ELR (cell line): ENCODE measurements around the gene NTRK3.
A peak's percentile ranks its signal among the peaks of the same experiment; 100 is the strongest.

Experiments used
- DNase-seq: peaks from one replicate; pipeline ENCODE4 v3.0.0-alpha.2; 2015; ENCODE audit warnings: low read depth

Gene NTRK3

DNA sequence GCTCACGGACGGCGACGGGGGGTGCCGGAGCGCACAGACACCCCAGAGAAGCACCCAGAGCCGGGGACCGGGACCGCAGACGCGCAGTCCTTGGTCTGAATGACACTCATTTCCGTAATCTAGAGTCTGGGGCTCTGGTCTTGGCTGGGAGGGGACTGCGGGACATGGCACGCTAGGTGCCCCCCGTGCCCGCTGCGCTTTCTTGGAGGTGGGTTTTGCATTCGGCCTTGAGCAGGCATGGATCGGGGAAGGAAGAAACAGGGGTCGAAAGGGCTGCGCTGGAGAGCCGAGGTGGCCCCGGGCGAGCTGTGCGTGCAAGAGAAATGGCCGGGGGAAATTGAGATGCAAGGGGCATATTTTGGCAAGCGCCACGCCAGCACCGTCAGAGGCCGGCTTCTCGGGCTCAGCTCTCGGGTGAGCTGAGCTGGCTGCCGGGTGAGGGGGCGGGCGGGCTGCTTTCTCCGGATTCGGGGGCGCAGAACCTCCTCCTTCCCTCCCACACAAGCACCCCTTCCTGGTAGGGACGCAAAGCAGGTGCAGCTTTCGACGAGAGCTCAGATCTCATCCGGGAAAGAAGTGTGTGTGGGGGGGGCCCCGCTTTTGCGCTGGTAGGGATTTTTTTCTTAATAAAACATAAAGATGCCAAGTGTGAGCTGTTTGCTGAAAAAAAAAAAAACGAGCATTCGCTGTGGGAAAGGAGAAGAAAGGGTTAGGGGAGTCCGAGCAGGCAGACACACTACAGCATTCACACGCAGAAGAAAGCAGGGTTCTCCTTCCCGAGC is 963 bp upstream of the NTRK3 start:
- DNase-seq, result no peak

DNA sequence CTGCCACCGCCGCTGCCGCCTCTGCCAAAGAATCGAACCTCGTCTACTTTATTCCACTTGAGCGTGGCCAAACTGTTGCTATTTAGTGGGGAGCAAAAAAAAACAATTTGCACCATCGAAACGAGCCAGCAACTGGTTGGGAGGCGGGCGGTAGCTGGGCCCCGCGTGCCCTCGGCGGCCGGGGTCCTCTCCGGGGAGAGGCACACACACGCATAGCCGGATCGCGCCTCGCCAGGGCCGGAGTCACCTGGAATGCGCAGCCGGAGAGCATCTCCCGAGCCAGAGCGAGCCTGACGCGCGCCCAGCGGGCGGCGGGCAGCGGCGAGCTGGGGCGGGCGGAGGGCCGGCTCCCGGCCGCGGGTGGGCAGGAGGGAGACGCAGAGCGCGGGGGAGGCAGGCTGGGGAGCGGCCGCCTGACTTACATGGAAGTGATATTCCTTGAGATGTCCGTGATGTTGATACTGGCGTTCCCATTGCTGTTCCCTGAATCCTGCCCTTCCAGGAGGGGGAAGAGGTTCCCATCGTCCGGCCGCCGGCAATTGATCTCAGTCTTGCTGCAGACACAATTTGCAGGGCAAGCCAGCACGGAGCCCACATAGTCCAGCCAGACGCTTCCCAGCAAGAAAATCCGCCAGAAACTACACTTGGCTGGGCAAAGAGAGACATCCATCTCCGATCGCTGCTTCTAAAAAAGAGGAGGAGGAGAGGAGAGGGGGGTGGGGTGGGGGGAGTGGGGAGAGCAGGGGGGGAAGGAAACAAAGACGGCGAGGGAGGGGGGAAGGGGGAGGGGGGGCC is 858 bp downstream of the NTRK3 start:
- DNase-seq, result peak; percentile 39

DNA sequence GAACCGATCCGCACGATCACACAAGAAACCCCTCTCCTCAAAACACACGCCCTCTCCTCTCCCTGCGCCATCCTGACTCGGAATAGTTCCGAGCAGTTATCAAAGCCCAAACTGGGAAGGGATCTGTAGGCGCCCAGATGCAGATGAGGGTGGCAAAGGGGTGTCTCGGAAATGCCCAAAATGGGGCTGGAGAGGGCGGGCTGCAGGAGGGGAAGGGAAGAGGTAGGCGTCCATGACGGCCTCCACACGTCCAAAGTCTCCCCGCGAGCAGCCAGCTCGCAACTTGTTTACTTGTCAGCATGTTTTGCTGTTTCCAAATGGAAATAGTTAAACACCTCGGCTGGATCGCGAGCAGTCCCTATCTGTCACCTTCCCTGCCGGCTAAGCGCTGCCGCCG is 1.5 kb downstream of the NTRK3 start:
- no peak for DNase-seq

DNA sequence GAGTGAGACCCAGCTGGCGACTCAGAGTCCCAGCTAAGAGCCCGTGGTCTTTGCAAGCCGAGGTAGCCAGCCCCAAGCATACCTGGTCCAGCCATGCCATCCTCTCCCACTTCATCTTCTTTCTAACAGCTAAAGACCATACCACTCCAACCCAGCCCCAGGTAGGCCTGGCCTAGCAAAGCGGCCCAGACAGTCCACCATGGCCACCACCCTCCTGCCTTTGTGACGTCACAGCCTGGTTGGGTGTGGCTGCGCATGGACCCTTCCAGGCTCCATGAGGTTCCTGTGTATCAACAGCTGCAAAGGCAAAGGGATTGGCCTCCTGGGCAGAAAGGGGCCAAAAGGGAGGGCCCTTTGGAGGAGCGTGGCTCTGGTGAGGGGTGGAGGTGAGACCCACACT is 4.1 kb downstream of the NTRK3 start:
- no peak for DNase-seq

DNA sequence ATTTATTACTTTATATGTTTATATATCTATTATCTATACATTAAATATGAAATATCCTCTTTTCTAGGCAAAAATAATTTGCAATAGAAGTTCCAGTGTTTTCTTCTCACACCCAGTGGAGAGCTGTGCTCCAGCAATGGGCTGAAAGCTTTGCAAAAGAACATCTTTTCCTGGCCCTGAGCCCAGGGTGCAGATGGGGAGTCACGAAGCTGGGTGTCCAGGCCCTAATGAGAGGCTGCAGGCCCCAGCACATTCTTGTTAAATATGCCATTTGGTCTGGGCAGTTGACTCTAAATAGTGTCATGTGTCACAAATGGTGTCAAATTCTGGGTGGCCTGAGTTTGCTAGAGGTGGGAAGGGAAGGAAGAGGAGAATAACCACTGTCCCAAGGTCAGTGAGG is 5.7 kb downstream of the NTRK3 start:
- no peak for DNase-seq

DNA sequence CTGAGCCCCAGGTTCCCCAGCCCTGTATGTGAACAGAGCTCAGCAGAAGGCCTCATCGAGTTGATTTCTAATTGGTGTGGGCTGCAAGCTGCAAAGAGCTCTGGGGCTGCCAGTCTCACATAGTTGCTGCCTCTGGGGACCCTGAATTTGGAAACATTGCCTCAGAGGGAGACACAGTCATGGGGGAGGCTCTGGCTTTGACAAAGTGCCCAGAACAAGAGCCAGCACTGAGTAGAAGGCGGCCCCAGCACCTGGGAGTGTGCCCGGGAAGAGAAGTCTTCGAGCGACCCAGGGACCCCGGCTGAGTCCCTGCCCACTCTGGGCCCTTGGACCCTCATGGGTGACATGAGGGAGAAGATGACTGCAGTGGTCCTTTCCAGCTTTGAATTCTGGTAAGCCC is 7.3 kb downstream of the NTRK3 start:
- DNase-seq, result no peak

DNA sequence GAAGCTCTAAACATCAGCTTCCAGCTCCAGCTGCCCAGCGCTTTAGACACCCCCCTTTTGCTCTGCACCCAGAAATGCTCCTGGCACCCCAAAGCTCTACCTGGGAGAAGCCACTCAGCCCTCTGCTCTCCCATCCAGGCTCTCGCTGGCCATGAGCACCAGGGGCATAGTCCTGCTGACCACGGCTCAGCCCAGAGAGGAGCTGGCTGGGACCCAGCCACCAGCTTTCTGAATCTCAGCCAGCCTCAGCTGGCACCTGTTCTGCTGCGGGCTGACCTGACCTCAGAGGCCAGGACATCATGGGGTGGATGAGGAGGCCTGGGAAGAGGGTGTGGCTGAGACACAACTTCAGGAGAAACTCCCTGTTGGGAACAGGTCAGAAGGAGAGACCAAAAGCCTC is 8.6 kb downstream of the NTRK3 start:
- no peak for DNase-seq

DNA sequence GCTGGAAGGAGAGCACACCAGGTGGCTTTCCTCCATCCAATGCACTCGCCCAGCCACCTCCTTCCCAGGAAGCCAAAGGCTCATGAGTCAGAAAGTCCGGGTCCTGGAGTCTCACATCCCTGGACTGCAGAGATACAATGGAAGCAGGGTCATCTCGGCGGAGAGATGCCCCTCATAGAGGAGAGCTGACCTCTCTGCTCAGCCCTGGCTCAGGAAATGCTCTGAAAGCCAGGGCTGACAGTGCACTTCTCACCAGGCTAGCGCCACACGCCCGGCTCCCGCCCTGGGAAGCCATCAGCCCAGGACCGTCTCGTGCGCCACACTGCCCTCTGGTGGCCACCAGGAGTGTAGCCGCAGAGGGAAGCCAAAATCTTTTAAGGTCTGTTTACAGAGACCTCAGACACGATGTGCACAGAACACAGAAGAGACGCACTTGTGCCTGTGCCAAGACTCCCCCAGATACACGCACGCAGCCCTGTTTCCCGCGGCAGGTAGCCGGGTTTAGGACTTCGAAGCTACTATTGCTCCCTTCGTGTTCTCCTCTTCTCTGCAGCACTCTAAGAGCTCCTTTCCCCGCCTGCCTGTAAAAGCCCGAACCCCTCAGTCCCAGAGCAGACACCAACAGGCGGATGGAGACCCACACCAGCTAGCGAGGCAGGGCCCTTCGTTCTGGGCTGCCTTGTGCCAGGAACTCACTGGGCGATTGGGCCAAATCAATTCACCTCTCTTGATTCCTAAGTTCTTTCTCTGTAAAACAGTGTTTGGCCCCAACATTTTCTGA is 9.7 kb downstream of the NTRK3 start:
- peak; percentile 67 for DNase-seq

DNA sequence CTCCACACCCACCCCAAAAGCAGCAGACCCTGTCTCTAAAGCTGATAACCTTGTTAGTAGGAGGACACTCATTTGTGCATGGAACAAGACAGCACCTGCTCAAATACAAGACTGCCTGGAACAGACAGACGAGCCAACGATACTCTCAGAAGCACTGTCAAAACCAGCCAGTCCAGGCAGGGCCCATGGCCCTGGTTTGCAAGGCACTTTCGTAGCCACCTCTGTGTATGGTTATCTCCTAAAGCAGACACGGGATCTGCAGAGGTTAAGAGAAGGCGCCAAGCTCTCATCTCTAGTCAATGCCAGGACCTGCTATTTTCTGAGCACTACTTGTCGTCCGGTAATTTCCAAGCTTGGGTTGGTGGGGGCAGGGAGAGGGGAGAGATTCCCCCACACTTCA is 10.5 kb downstream of the NTRK3 start:
- no peak for DNase-seq

DNA sequence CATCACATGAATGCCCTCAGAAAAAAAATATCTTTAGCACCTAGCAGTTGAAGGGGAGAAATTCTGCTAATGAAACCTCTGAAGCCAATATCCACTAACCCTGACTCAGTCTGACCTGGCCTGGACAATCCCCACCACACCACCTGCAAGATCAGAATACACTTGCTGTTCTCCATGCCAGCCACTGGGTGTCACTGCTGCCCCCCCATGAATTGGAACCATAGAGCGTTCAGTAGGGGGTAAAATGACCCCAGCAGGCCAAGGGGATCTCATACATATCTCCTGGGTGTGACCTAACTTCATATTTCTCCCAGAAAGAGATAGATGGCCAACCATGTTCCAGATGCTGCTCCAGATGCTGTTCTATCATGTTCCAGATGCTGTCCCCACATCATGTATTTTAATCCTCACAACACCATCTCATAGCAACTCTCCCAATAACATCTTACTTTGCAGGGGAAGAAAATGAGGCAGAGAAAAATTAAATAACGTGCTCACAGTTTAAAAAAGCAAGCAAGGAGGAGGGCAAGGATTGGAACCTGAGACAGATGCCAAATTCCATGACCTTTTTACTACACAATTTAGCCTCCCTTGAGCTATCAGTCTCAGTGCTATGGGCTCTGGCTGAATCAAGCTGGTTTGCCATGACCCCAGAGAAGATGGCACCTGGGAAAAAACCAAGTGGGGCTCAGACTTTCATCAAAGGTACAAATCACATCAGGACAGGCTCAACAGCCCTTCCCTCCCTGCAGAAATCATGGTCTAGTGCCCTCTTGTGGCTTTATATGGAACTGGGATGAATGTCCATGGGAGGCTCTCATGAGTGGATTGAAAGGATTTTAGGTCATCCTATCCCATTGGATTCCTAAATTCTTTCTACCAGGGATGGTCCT is 12.4 kb downstream of the NTRK3 start:
- peak; percentile 53 for DNase-seq

DNA sequence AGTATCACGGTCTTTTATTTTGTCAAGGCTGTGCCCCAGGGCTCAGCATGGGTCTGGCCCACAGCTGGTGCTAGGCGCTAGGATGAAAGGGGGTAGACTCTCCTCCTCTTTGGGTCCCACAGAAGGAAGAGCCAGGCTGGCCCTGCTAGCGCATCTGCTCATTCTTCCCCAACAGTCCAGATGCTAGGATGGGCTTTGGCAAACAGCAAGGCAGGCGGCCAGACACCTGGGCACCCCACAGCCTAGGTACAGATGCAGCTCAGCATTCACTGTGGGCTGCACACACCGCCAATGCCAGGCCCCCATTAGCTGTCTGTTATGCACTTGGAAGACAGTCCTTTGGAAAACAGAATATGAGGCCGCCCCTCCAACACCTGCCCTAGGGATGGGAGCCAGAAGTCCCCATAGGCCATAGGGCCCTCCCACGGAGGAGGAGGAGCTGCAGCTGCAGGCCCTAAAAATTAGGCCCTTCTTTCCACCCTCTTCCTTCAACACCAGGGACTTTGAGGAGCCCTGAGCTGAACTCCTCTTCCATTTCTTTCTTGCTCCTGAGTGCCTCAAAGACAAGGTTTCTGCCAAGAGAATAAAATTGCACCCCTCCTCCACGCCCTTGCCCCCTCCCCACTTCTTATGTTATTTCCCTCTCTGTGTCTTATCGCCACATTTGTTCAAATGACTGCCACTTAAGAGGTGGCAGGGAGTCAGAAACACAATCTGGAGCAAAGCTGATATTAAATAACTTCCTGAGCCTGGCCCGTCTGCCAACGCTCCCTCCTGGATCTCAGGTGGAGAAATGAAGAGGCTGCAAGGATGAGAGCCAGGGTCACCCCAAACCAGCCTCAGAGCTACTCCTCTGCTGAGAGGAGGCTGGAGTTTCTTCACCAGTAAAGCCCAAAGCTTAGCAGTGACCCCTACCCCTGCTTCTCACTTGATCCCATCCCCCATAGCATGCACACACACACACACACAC is 13.7 kb downstream of the NTRK3 start:
- DNase-seq, result no peak

DNA sequence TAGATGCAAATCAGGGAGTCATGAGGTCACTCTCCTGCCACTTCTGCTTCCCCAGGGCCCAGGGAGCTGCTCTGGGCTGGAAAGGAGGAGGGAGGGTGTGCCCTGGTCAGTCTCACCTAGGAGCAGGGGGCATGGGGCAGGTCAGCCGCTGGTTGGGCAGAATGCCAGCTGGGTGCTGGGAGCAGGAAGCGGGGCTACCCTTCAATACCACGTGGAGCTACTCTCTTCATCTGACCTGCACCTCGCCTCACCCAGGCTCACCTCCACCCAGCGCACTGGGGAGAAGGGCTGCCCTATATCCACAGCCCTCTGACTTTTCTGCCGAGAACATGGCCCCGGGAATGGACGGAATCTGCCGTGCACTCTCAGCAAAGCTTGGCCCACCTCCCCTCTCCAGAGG is 15.1 kb downstream of the NTRK3 start:
- no peak for DNase-seq

DNA sequence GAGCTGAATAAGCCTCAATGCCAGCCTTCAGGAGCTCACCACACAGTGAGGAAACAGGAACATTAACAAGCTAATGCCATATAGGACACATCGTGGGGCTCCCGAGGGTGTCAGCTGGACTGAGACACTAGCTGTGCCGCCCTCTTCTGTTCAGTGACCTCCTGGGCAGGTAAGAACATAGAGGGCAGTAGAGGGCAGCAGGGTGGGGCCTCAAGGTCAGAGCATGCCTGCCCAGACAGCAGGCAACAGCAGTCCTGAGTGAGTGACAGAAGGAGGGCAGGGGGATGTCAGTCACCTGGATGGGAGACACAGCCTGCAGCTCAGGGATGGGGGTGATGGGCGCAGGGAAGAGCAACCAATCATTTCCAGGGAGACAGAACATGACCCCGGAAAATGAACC is 15.5 kb downstream of the NTRK3 start:
- DNase-seq, result no peak

DNA sequence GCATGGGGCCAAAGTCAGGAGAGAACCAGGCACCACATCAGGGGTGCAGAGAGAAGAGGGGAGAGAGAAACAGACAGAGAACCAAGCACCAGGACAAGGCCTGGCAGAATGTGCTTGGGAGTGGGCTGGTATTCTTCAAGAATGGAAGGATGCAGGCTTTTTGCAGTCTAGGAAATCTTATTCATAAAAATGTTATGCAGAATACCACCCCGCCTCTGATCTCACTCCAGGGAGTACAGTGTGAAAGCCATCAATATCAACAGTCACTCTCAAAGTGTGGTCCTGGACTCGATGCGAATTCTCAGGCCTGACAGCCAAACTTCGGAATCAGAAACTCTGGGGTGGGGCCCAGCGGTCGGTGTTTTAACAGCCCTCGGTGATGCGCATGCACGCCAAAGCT is 16.9 kb downstream of the NTRK3 start:
- DNase-seq, result no peak

DNA sequence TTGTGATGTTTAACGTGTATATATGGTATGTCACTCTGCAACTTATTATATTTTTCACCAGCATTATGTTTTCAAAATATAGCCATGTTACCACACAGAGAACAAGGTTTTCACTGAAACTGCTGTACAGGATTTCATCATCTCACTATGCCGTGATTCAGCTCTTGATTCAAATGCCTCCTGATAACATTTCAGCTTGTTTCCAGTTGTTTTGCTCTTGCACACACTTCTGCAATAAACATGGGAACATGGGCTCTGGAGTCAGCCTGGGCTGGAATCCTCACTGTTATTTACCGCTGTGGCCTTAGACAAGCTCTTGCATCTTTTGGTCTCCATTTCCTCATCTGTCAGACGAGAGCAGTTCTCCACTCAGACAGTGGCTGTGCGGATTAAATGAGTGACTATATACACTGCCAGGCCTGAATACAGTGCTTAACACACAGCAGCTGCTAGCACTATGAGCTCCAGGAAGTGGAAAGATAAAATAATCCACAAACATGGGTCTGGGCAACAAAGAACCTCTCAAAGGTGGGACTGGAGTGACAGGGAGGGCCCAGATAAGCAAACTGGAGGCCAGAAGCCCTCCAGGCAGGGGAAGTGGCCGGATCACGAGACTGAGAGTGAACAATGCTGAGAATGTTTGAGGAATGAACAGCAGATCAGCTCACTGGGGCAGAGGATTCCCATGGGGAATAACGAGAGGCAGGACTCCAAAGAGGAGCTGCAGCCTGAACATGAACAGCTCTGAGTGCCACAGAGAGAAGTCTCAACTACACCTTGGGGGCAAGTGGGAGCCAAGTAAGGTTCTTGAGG is 17.7 kb downstream of the NTRK3 start:
- DNase-seq, result peak; percentile 6

DNA sequence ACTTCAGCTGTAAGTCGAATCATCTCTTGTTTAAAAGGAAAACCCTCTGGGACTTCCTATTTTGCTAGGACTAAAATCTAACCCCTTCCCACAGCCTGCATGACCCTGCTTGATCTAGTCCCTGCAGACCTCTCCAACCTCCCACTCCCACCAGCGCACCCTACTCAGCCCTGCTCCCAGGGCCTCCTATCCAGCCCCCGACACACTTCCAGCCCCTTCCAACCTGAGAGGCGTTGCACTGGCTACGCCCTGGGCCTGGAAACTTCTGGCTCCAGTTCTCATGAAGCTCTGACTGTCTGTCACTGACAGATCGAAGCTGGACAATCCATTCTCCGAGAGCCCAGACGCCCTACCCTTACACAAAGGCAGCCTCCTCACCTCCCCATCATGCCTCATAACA is 21.8 kb downstream of the NTRK3 start:
- no peak for DNase-seq

DNA sequence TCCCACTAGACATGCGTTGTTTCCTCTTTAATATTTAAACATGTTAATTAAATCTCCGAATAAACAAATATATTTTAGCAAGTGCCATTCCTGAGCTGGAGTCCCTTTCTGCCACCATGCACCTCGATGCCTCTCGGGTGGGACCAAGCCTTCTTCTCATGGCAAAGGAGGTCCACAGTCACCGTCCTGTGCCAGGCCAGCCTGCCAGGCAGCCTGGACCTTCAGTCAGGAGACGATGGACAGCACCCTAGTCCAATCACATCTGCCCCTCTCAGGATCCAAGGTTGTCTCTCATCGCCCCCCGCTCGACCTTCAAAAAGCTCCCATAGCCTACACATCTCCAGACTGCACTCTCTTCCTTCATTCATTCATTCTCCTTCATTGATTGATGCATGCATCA is 22.6 kb downstream of the NTRK3 start:
- no peak for DNase-seq

DNA sequence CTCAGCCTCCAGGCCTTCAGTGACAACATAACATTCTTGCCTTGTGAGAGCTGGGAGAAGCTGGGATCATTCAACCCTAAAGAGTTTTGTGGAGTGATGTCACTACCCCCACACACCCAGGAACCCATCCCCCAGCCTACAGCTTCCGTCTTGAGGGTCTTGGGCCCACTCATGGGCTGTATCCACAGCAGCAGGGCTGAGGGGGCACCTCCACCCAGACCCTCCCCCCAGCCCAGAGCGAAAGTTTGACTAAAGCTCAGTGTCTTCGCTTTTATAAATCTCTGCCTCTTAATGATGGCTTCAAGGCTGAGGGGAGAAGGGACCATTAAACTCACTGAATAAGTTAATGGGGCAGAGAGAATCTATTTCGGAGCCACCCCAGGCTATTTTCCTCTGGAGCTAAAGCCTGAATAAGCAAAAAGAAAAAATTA is 23.8 kb downstream of the NTRK3 start:
- no peak for DNase-seq

DNA sequence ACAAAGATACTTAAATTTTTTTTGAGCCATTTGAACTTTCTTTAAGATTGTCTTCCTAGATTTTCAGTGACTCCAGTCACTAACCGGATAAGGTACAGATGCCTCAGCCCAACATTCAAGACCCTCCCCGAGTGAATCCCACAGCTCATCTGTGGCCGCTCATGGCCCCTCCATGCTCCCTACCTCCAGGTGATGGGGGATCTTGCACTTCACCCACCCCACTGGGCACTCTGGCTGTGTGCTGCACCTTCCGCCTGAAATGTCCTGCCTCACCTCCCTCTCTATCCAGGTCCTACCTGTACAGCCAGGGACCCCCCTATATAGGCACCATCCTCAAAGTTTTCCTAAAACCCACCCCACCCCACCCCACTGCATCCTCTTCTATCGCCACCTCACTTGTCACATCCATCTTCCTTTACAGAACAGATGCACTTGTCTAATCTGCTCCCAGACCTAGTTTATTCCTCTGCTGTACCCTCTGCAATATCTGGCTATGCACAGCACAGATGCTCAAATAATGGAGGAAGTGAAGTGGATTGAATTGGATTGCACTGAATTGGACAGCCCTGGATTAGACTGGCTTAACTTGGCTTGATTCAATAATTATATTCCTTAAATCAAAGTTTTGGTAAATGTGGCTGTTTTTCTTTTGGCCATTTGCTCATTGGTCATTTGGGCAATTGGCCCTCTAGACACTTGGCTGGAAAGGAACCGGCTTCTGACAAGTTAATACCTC is 24.5 kb downstream of the NTRK3 start:
- no peak for DNase-seq
